ENCODE results near the gene CBX4. TPM values are rescaled to one million over a fixed set of nuclear protein-coding genes. Genes with fewer than 3 reads are reported as not detected.

The CBX4 gene
- total RNA-seq, 1 donor from 2014 or later = 2.7 TPM

- Mint-ChIP-seq H3K27ac (no peak overlapping the region), H3K36me3 (no peaks in the 10 kb centered on the region), H3K27me3 (ENCODE audit: insufficient read depth, low read depth) (peaks cover 35% of the 10 kb centered on the region), H3K9me3 (no peaks in the 10 kb centered on the region), H3K4me1 (peaks cover 29% of the 10 kb centered on the region), H3K4me3 (peak overlapping the region; percentile 86)
- H3K36me3 ChIP-seq = no peaks in the 10 kb centered on the region
- no peaks in the 10 kb centered on the region for H3K9me3 ChIP-seq (ENCODE audit: low read depth)
- peak overlapping the region; percentile 56 for H3K4me3 ChIP-seq
- H2AFZ ChIP-seq (replicated peaks) = no peak overlapping the region
- no peak for DNase-seq (ENCODE audit: low spot score)
- H3K27ac ChIP-seq = no peak overlapping the region
- H4K20me1 ChIP-seq (ENCODE audit: low read depth) = peaks cover 35% of the 10 kb centered on the region
- H3K9ac ChIP-seq = no peak overlapping the region
- peak; percentile 96 for TF ChIP-seq EZH2 (IDR thresholded peaks at IDR 0.05)
- peak; percentile 92 for TF ChIP-seq EZH2phosphoT487 (IDR thresholded peaks at IDR 0.05)
- no peak for TF ChIP-seq CTCF (IDR thresholded peaks at IDR 0.05)
- H3K79me2 ChIP-seq (ENCODE audit: low read depth) = no peaks in the 10 kb centered on the region
- H3K27me3 ChIP-seq = peaks cover 92% of the 10 kb centered on the region
- peaks cover 17% of the 10 kb centered on the region for H3K4me1 ChIP-seq
- H3F3A ChIP-seq (ENCODE audit: low read depth) = peaks cover 62% of the 10 kb centered on the region
- peak overlapping the region; percentile 95 for H3K4me2 ChIP-seq
Observed at GRCh38 chr17:79843474-79843815, 4.2 kb upstream of the CBX4 start.

GRCh38 chr17:79842656-79843473, 3.6 kb upstream of the CBX4 start:
- H3K9me3 ChIP-seq (ENCODE audit: low read depth) = no peaks in the 10 kb centered on the region
- Mint-ChIP-seq H3K27me3 (ENCODE audit: insufficient read depth, low read depth) (peaks cover 37% of the 10 kb centered on the region), H3K36me3 (peaks cover 2% of the 10 kb centered on the region), H3K4me3 (peak overlapping the region; percentile 68), H3K27ac (no peak overlapping the region), H3K9me3 (no peaks in the 10 kb centered on the region), H3K4me1 (peaks cover 28% of the 10 kb centered on the region)
- H3K36me3 ChIP-seq = no peaks in the 10 kb centered on the region
- H3F3A ChIP-seq (ENCODE audit: low read depth) = peaks cover 68% of the 10 kb centered on the region
- H2AFZ ChIP-seq (replicated peaks) = no peak overlapping the region
- H3K79me2 ChIP-seq (ENCODE audit: low read depth) = no peaks in the 10 kb centered on the region
- peaks cover 41% of the 10 kb centered on the region for H4K20me1 ChIP-seq (ENCODE audit: low read depth)
- H3K4me1 ChIP-seq = peaks cover 21% of the 10 kb centered on the region
- no peak overlapping the region for H3K27ac ChIP-seq
- peaks cover 92% of the 10 kb centered on the region for H3K27me3 ChIP-seq
- H3K4me3 ChIP-seq = peak overlapping the region; percentile 56
- no peak overlapping the region for H3K9ac ChIP-seq
- TF ChIP-seq EZH2phosphoT487 (IDR thresholded peaks at IDR 0.05) = peak; percentile 90
- peak; percentile 26 for TF ChIP-seq CTCF (IDR thresholded peaks at IDR 0.05)
- peak; percentile 91 for TF ChIP-seq EZH2 (IDR thresholded peaks at IDR 0.05)
- DNase-seq (ENCODE audit: low spot score) = peak; percentile 63
- peak overlapping the region; percentile 95 for H3K4me2 ChIP-seq

- peak overlapping the region; percentile 68 for H3K4me3 Mint-ChIP-seq
- Histone ChIP-seq H3K4me2 (peak overlapping the region; percentile 95), H3K27me3 (peaks cover 92% of the 10 kb centered on the region), H4K20me1 (ENCODE audit: low read depth) (peaks cover 48% of the 10 kb centered on the region), H3K27ac (no peak overlapping the region), H3K79me2 (ENCODE audit: low read depth) (no peaks in the 10 kb centered on the region), H3K36me3 (no peaks in the 10 kb centered on the region), H3K4me1 (peaks cover 28% of the 10 kb centered on the region), H3K9me3 (ENCODE audit: low read depth) (no peaks in the 10 kb centered on the region), H3K4me3 (no peak overlapping the region), H2AFZ (replicated peaks) (no peak overlapping the region), H3F3A (ENCODE audit: low read depth) (peaks cover 75% of the 10 kb centered on the region), H3K9ac (no peak overlapping the region)
- peak; percentile 23 for TF ChIP-seq EZH2 (IDR thresholded peaks at IDR 0.05)
- TF ChIP-seq CTCF (IDR thresholded peaks at IDR 0.05) = no peak
- TF ChIP-seq EZH2phosphoT487 (IDR thresholded peaks at IDR 0.05) = no peak
- no peaks in the 10 kb centered on the region for H3K9me3 Mint-ChIP-seq
- no peak overlapping the region for H3K27ac Mint-ChIP-seq
- H3K36me3 Mint-ChIP-seq = peaks cover 2% of the 10 kb centered on the region
- peaks cover 29% of the 10 kb centered on the region for H3K4me1 Mint-ChIP-seq
- peaks cover 37% of the 10 kb centered on the region for H3K27me3 Mint-ChIP-seq (ENCODE audit: insufficient read depth, low read depth)
- DNase-seq (ENCODE audit: low spot score) = peak; percentile 41
Observed at GRCh38 chr17:79842136-79842655, 3.0 kb upstream of the CBX4 start.
